Aorta (tissue), 5 donors: ENCODE data around the gene IL1B. TPM values are rescaled to one million over a fixed set of nuclear protein-coding genes. Genes with fewer than 3 reads are reported as not detected.
"Not testable (repeated sequence)": the region's sequence is repeated elsewhere in the genome, so short reads cannot be mapped to it uniquely, and the experiment has no call there.

ENCODE experiments used
- ATAC-seq: fragments of 200-7000 bp; cut with Tn5 transposase; one replicate; pipeline ENCODE4 v1.9.1; 2022; ENCODE audit warnings: moderate library complexity; ENCODE audit not compliant: low FRiP score
- DNase-seq, 2 donors: peaks; one replicate each; pipeline ENCODE4 v3.0.0-alpha.2; 2020
- H3K27ac ChIP-seq, 2 donors: one replicate each; pipeline ENCODE4 v1.5.1; 2013; ENCODE audit warnings: low read length in 2 of 2, mild to moderate bottlenecking in 2 of 2, moderate library complexity in 2 of 2, control low read depth in 1 of 2, inconsistent platforms in 1 of 2, low read depth in 1 of 2
- H3K27me3 ChIP-seq, 2 donors: one replicate each; pipeline ENCODE4 v1.6.1; 2013; ENCODE audit warnings: control low read depth in 1 of 2, low read length in 1 of 2, mild to moderate bottlenecking in 1 of 2, moderate library complexity in 1 of 2; ENCODE audit not compliant: insufficient read depth in 2 of 2, control insufficient read depth in 1 of 2
- H3K36me3 ChIP-seq, 2 donors: one replicate each; pipeline ENCODE4 v1.6.1; 2013; ENCODE audit warnings: control low read depth in 1 of 2, low read length in 1 of 2, mild to moderate bottlenecking in 1 of 2; ENCODE audit not compliant: insufficient read depth in 2 of 2, control insufficient read depth in 1 of 2
- H3K4me1 ChIP-seq, 2 donors: one replicate each; pipeline ENCODE4 v1.6.1; 2013; ENCODE audit warnings: low read length in 2 of 2, control low read depth in 1 of 2, mild to moderate bottlenecking in 1 of 2, moderate library complexity in 1 of 2; ENCODE audit not compliant: insufficient read depth in 2 of 2, control insufficient read depth in 1 of 2
- H3K4me3 ChIP-seq, 2 donors: one replicate each; pipeline ENCODE4 v1.5.1; 2013; ENCODE audit warnings: low read length in 2 of 2, control low read depth in 1 of 2, mild to moderate bottlenecking in 1 of 2
- H3K9me3 ChIP-seq: one replicate; pipeline ENCODE4 v1.6.1; 2013; ENCODE audit warnings: mild to moderate bottlenecking, low read length; ENCODE audit not compliant: control insufficient read depth
- WGBS, 2 donors: extraction: QIAGEN DNeasy Blood & Tissue Kit; methylation state at CpG; one replicate each; pipeline ENCODE4 v1.1.7; 2013; 5-methylcytosine and 5-hydroxymethylcytosine counted together
- intact Hi-C, 2 donors: fragments of 100-400 bp; cut with DNase I; formaldehyde crosslinking; loops; one replicate each; pipeline versions ENCODE4 v1.14.2 to v1.15.0; 2022
- polyA plus RNA-seq, 2 donors: library from polyadenylated mRNA; stranded (reverse); fragments of 200-250 nt; gene quantifications; one replicate each; pipeline ENCODE4 v1.2.3, GENCODE V29; 2013
- total RNA-seq, 2 donors: library from RNA; stranded (reverse); fragmentation: NEBNext Ultra II Directional; extraction: Animal tissue kit (Norgen Biotek cat#: 25700); gene quantifications; one replicate each; pipeline ENCODE4 v1.2.1, GENCODE V29; 2021
- donor health status: healthy with polysubstance abuse.
- donor health status: Bipolar disorder and iron deficiency.
- donor health status: DM: no; HTN: no; CAD: no.
- donor health status: DM: no; HTN: no; CAD: no.
- donor health status: DM: yes; HTN: yes; CAD: no.

The IL1B gene
- total and polyA plus RNA-seq, 4 donors: 1.2 to 9.3 (median 2.3) TPM

DNA sequence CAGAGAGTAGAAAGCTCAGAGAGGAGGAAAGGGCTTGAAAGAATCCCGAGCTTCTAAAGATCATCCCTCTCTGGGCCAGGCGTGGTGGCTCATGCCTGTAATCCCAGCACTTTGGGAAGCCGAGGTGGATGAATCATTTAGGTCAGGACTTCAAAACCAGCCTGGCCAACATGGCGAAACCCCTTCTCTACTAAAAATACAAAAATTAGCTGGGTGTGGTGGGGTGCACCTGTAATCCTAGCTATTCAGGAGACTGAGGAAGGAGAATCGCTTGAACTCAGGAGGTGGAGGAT, 3.0 kb downstream of the IL1B start:
- DNase-seq, intact Hi-C loops, H3K36me3 ChIP-seq, H3K4me1 ChIP-seq, ATAC-seq, H3K9me3 ChIP-seq, H3K27ac ChIP-seq, H3K4me3 ChIP-seq, H3K27me3 ChIP-seq: not testable (repeated sequence)
- WGBS, 2 donors: 92 to 96% methylated on average over 5 of the region's 5 CpGs

DNA sequence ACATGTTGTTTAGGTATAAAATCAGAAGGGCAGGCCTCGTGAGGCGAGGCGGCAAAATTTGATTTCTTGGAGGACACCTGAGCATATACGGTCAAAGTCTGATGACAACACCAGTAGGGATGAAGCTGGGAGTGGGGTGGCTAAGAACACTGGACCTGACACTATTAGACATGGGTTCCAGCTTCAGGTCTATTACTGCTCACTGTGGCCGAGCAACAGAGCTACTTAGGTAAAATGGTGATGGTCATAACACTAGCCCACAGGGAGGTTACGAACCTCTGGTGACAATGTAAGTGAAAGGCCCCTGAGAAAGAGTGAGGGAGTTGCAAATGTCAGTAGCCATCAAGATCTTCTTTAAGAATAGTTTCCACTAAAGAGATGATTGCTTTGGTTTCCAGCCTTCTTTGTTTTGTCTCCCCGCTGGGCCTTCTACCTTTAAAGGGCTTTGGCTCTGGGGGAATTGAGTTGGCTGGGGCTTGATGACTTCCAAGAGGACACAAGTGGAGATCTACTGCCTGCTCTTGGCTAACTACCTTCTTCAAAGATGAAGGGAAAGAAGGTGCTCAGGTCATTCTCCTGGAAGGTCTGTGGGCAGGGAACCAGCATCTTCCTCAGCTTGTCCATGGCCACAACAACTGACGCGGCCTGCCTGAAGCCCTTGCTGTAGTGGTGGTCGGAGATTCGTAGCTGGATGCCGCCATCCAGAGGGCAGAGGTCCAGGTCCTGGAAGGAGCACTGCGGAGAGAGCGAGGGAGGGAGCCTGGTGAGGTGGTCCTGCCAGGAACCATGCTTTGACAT, 3.5 kb downstream of the IL1B start:
- H3K27me3 ChIP-seq: peaks cover 0 to 1% of the 10 kb centered on the region in 2 donors
- ATAC-seq: no peak
- WGBS, 2 donors: 96 to 97% methylated on average over 14 of the region's 14 CpGs
- H3K4me1 ChIP-seq: no peaks in the 10 kb centered on the region
- H3K27ac ChIP-seq: no peak overlapping the region
- DNase-seq: no peak
- no peaks in the 10 kb centered on the region for H3K36me3 ChIP-seq
- no peak overlapping the region for H3K4me3 ChIP-seq
- no peaks in the 10 kb centered on the region for H3K9me3 ChIP-seq
- intact Hi-C loops: no loop called here

DNA sequence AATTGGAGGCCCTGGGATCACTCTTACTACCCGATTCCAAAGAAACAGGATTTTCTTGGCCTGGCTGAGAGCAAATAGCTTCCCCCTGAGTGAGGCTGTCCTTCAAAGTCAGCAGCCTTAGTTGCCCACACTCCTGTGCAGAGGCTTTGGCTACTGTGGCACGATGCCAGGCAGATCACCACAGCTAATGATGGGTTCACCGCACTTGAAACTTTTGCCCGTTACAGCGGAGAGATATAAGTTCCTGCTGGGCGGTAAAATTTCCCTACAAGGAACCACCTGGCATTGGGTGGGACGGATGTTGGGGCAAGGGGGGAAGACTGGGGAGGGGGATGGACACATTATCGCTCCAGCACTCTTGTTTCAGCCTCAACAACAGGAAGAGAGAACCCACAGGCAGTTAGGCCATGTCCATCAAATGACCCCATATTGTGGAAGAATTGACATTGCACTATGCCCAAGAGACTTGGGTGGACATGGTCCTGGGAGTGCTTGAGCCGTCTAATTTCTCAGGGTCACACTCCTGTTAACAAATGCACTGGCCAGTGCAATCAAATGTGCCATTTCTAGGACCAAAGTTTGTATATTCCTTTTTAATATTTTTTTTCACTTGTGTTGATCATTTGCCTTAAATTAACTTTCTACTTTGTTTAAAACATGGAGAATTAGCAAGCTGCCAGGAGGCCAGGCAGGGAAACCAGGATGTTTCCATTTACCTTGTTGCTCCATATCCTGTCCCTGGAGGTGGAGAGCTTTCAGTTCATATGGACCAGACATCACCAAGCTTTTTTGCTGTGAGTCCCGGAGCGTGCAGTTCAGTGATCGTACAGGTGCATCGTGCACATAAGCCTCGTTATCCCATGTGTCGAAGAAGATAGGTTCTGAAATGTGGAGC, 4.4 kb downstream of the IL1B start:
- H3K4me1 ChIP-seq: no peaks in the 10 kb centered on the region
- H3K9me3 ChIP-seq: no peaks in the 10 kb centered on the region
- H3K27me3 ChIP-seq: peaks cover 0 to 1% of the 10 kb centered on the region in 2 donors
- intact Hi-C loops: no loop called here
- WGBS, 2 donors: 88 to 89% methylated on average over 15 of the region's 15 CpGs
- DNase-seq (no peak), ATAC-seq (no peak)
- H3K27ac ChIP-seq: no peak overlapping the region
- H3K36me3 ChIP-seq: no peaks in the 10 kb centered on the region
- H3K4me3 ChIP-seq: no peak overlapping the region

DNA sequence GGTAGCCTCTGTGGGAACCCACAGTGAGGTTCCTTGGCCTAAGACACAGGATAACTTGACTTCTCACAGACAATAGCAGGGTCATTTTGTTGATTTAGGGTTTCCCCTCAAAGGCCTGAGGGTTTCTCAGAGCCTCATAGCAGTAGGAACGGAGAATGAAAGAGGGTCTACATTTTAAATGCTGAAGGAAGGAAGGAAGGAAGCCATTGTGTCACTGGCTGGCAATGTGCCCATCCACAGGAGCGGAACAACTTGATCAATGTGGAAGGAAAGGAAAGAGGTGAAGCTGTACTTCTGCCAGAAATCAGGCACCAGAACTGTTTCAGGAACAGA, 5.1 kb downstream of the IL1B start:
- 42 to 46% methylated on average over 2 of the region's 2 CpGs for whole genome bisulfite sequencing, 2 donors

DNA sequence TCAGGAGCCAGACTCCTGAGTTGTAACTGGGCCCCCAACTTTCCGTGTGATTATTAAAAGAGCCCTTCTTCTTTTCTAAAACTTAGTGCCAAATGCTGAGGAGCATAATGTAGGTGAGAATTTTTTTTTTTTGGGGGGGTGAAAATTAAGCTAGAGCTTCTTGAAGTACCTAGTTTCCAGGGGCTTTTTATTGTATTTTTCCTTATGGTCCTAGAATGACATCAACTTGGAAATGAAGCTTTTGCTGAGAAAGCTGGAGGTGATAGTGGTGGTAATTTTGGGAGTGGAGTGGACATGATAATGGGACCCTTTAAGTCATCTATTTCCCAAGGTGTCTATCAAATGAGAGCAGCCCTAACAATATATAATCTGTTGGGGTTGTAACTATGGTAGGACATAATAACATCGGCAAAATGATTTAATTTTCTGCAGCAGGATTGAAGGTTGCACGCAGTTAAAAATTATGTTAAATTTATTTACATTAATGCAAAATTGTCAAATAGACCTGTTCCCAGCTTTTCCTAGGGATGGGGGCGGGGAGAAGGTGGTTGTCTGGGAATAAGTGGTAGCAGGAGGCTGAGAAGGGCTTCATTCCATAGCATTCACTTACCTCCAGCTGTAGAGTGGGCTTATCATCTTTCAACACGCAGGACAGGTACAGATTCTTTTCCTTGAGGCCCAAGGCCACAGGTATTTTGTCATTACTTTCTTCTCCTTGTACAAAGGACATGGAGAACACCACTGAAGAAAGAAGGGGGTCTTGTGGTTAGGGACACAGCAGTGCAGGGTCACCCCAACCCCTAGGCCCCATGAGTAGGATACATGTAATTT, 5.7 kb downstream of the IL1B start:
- DNase-seq (no peak), ATAC-seq (no peak)
- intact Hi-C loops: no loop called here
- Histone ChIP-seq H3K27me3 (peaks cover 0 to 1% of the 10 kb centered on the region in 2 donors), H3K4me1 (no peaks in the 10 kb centered on the region), H3K27ac (no peak overlapping the region), H3K36me3 (no peaks in the 10 kb centered on the region), H3K4me3 (no peak overlapping the region), H3K9me3 (no peaks in the 10 kb centered on the region)
- 76 to 78% methylated on average over 5 of the region's 5 CpGs for WGBS, 2 donors

More for the DNA sequence above, 5.1 kb downstream of the IL1B start:
- Histone ChIP-seq H3K36me3 (no peaks in the 10 kb centered on the region), H3K27ac (no peak overlapping the region), H3K4me1 (no peaks in the 10 kb centered on the region), H3K4me3 (no peak overlapping the region), H3K27me3 (peaks cover 0 to 1% of the 10 kb centered on the region in 2 donors), H3K9me3 (no peaks in the 10 kb centered on the region)
- no peak for ATAC-seq
- no peak for DNase-seq
- intact Hi-C loops: no loop called here

DNA sequence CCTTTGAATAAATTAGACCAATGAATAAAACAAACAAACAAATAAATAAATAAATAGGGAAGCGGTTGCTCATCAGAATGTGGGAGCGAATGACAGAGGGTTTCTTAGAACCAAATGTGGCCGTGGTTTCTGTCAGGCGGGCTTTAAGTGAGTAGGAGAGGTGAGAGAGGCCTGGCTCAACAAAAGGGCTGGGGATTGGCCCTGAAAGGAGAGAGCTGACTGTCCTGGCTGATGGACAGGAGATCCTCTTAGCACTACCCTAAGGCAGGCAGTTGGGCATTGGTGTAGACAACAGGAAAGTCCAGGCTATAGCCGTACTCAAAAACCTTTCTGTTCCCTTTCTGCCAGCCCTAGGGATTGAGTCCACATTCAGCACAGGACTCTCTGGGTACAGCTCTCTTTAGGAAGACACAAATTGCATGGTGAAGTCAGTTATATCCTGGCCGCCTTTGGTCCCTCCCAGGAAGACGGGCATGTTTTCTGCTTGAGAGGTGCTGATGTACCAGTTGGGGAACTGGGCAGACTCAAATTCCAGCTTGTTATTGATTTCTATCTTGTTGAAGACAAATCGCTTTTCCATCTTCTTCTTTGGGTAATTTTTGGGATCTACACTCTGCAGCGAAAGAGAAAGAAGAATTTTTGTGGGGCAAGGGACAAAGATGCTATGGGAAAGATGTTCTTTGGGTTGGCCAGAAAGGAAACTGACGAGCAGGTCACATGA, 6.5 kb downstream of the IL1B start:
- 88 to 90% methylated on average over 10 of the region's 10 CpGs for WGBS, 2 donors
- Histone ChIP-seq H3K4me1 (no peaks in the 10 kb centered on the region), H3K36me3 (no peaks in the 10 kb centered on the region), H3K4me3 (no peak overlapping the region), H3K27me3 (no peaks in the 10 kb centered on the region), H3K9me3 (no peaks in the 10 kb centered on the region), H3K27ac (no peak overlapping the region)
- DNase-seq (no peak), ATAC-seq (no peak)
- intact Hi-C loops: no loop called here

DNA sequence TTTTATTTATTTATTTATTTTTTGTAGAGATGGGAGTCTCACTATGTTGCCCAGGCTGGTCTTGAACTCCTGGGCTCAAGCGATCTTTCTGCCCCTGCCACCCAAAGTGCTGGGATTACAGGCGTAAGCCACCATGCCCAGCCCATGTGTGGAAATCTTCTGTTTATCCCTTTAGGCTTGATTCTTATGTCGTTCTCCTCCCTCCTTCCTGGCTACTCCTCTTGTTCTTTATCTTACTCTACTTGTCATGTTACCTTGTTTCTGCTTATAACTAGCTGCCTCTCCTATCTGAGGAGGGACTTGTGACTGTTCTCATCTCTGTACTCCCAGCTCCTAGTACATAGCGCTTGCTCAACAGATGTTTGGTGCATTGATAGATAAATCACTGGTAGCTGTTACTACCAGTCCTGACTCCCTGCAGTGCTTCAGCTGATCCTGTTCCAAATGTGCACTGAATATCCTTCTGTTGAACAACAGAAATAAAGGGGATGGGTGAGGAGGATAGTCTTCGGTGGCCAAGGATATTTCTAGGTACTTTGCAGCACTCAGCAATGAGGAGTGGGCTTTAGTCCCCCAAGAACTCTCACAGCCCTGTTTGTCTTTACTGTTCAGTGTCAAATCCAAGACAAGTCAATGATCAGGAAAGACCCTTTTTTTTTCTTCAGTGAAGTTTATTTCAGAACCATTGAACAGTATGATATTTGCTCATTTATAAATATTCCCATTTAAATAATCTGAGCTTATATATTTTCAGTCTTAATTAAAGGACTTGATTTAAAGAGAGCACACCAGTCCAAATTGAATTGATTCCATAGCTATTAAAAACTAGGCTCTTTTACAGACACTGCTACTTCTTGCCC, 7.2 kb downstream of the IL1B start:
- DNase-seq (no peak), ATAC-seq (no peak)
- Histone ChIP-seq H3K27me3 (no peaks in the 10 kb centered on the region), H3K9me3 (no peaks in the 10 kb centered on the region), H3K4me3 (no peak overlapping the region), H3K36me3 (no peaks in the 10 kb centered on the region), H3K4me1 (no peaks in the 10 kb centered on the region), H3K27ac (no peak overlapping the region)
- WGBS, 2 donors: 75 to 80% methylated on average over 5 of the region's 5 CpGs
- intact Hi-C loops: no loop called here
